Measurements from ENCODE around the gene COLQ.

- TF ChIP-seq POLR2A (IDR thresholded peaks at IDR 0.05) (no peak), CTCF (IDR thresholded peaks at IDR 0.05) (no peak)
Measured at GRCh38 chr3:15527031-15527459, 5.5 kb upstream of the COLQ start.

Data from body of pancreas (tissue), 4 donors.